HCT116 (cell line): ENCODE measurements around the gene HOXB13.

Experiments used
- CBX3 ChIP-seq: IDR thresholded peaks from 2 replicates; pipeline ENCODE4 v1.6.1; 2012; ENCODE audit warnings: low read depth
- CTCF ChIP-seq, 3 experiments: fragments of 200-600 bp in 1 of 3; sonication (generic) in 1 of 3; IDR thresholded peaks in 2 of 3; conservative IDR thresholded peaks in 1 of 3; 2 replicates each; pipeline ENCODE4 v1.5.1; 2012 to 2017; ENCODE audit warnings: low read depth in 2 of 3, low read length in 2 of 3, antibody characterized with exemption in 1 of 3, borderline replicate concordance in 1 of 3, control low read depth in 1 of 3, mild to moderate bottlenecking in 1 of 3, mixed read lengths in 1 of 3, mixed run types in 1 of 3, moderate library complexity in 1 of 3; ENCODE audit not compliant: insufficient read depth in 1 of 3
- EZH2 ChIP-seq: fragments of 200-600 bp; sonication (generic); IDR thresholded peaks from 2 replicates; pipeline ENCODE4 v1.6.1; 2017; ENCODE audit warnings: antibody characterized with exemption, mixed run types
- EZH2phosphoT487 ChIP-seq: fragments of 200-600 bp; IDR thresholded peaks from 2 replicates; pipeline ENCODE4 v1.6.1; 2018; ENCODE audit warnings: antibody characterized with exemption, borderline replicate concordance
- MAX ChIP-seq: IDR thresholded peaks from 2 replicates; pipeline ENCODE4 v1.6.1; 2012
- POLR2A ChIP-seq: IDR thresholded peaks from 2 replicates; pipeline ENCODE4 v1.7.0; 2011; ENCODE audit warnings: borderline replicate concordance; ENCODE audit not compliant: insufficient read depth, insufficient read length; ENCODE audit errors: extremely low read depth
- RAD21 ChIP-seq: IDR thresholded peaks from 2 replicates; pipeline ENCODE4 v1.6.1; 2012; ENCODE audit warnings: low read depth, mild to moderate bottlenecking
- REST ChIP-seq: IDR thresholded peaks from 2 replicates; pipeline ENCODE4 v1.6.1; 2012; ENCODE audit warnings: low read depth

- TF ChIP-seq CTCF (IDR thresholded peaks at IDR 0.05 in 2 of 3, conservative IDR thresholded peaks at IDR 0.05 in 1 of 3; ENCODE audit: borderline replicate concordance in 1 of 3, insufficient read depth in 1 of 3, low read depth in 2 of 3, low read length in 2 of 3) (no peak), EZH2 (no peak), EZH2phosphoT487 (no peak), POLR2A (no peak), RAD21 (no peak), REST (no peak), CBX3 (no peak), MAX (no peak)
Measured at GRCh38 chr17:48748718-48749566, 20.4 kb upstream of the HOXB13 start.
